K562 (cell line): ENCODE measurements around the gene GATA1. TPM values are rescaled to one million over a fixed set of nuclear protein-coding genes. Genes with fewer than 3 reads are reported as not detected.
A peak's percentile ranks its signal among the peaks of the same experiment; 100 is the strongest.

Source experiments
- ATF3 ChIP-seq, 2 experiments: fragments of 450-650 bp in 1 of 2; sonication (generic) in 1 of 2; formaldehyde crosslinking in 1 of 2; IDR thresholded peaks in 1 of 2; conservative IDR thresholded peaks in 1 of 2; 2 replicates each; pipeline versions ENCODE4 v1.6.1 to v1.8.1; 2016 to 2023; ENCODE audit warnings: mild to moderate bottlenecking in 2 of 2, moderate library complexity in 2 of 2, inconsistent platforms in 1 of 2, missing genetic modification reagents in 1 of 2
- CAMTA2 ChIP-seq: fragments of 250-450 bp; sonication (Bioruptor Pico); conservative IDR thresholded peaks from 2 replicates; pipeline ENCODE4 v1.5.1; 2022
- DEAF1 ChIP-seq: fragments of 450-650 bp; formaldehyde crosslinking; IDR thresholded peaks from 2 replicates; pipeline ENCODE4 v1.4.0; 2020; ENCODE audit warnings: mild to moderate bottlenecking, moderate library complexity
- EP300 ChIP-seq: IDR thresholded peaks from 2 replicates; pipeline ENCODE4 v1.6.1; 2012; ENCODE audit warnings: low read length, improper control_type of control experiment
- HDAC1 ChIP-seq, 2 experiments: fragments of 450-650 bp; IDR thresholded peaks; 2 replicates each; pipeline ENCODE4 v1.6.1; 2016 to 2017; ENCODE audit warnings: inconsistent platforms in 1 of 2, mild to moderate bottlenecking in 1 of 2, moderate library complexity in 1 of 2
- HDAC2 ChIP-seq: fragments of 450-650 bp; IDR thresholded peaks from 2 replicates; pipeline ENCODE4 v1.6.1; 2016; ENCODE audit warnings: mild to moderate bottlenecking
- HSF4 ChIP-seq: fragments of 250-450 bp; sonication (Bioruptor Pico); IDR thresholded peaks from 2 replicates; pipeline ENCODE4 v2.1.2; 2022; ENCODE audit warnings: mild to moderate bottlenecking, moderate library complexity, borderline replicate concordance
- JUND ChIP-seq, 2 experiments: IDR thresholded peaks; 2 replicates in 1 of 2; 3 replicates in 1 of 2; pipeline ENCODE4 v1.6.1; 2011; ENCODE audit warnings: borderline replicate concordance in 2 of 2, low read depth in 2 of 2, low read length in 2 of 2, improper control_type of control experiment in 1 of 2, missing biosample characterization in 1 of 2, missing genetic modification characterization in 1 of 2, missing genetic modification reagents in 1 of 2
- KLF16 ChIP-seq: IDR thresholded peaks from 2 replicates; pipeline ENCODE4 v1.6.1; 2016; ENCODE audit warnings: antibody characterized with exemption
- MCM7 ChIP-seq, 2 experiments: fragments of 450-650 bp; IDR thresholded peaks; 2 replicates each; pipeline ENCODE4 v1.6.1; 2016 to 2018
- NFE2 ChIP-seq: IDR thresholded peaks from 2 replicates; pipeline ENCODE4 v1.6.1; 2014; ENCODE audit warnings: antibody characterized with exemption, low read depth
- POLR2AphosphoS5 ChIP-seq: IDR thresholded peaks from 2 replicates; pipeline ENCODE4 v1.6.1; 2011; ENCODE audit warnings: mild to moderate bottlenecking, low read depth, low read length, moderate library complexity; ENCODE audit not compliant: control insufficient read depth, insufficient read depth
- RHOXF2B ChIP-seq: fragments of 250-450 bp; sonication (Bioruptor Pico); conservative IDR thresholded peaks from 2 replicates; pipeline ENCODE4 v1.5.1; 2021
- THRAP3 ChIP-seq: fragments of 450-650 bp; IDR thresholded peaks from 2 replicates; pipeline ENCODE4 v1.6.1; 2016; ENCODE audit warnings: mild to moderate bottlenecking, inconsistent platforms, borderline replicate concordance
- USF2 ChIP-seq: sonication (generic); formaldehyde crosslinking; IDR thresholded peaks from 2 replicates; pipeline ENCODE4 v1.5.0; 2020; ENCODE audit warnings: missing genetic modification reagents
- ZEB2 ChIP-seq: fragments of 450-650 bp; IDR thresholded peaks from 2 replicates; pipeline ENCODE4 v1.6.1; 2016
- ZNF311 ChIP-seq: fragments of 250-450 bp; sonication (Bioruptor Pico); IDR thresholded peaks from 2 replicates; pipeline ENCODE4 v1.4.0; 2020; ENCODE audit warnings: mild to moderate bottlenecking, moderate library complexity
- polyA plus RNA-seq, 8 experiments: library from polyadenylated mRNA; depleted of rRNA in 4 of 8; stranded (reverse) in 5 of 8; unstranded in 3 of 8; fragments of >200 nt; fragmentation: Nextera tagmentation in 2 of 8; fragmentation: Illumina TruSeq in 1 of 8; extraction: Ambion mirVana in 2 of 8; extraction: Trizol in 1 of 8; gene quantifications; 2 replicates each; pipeline versions ENCODE4 v1.2.1 to v1.2.3, GENCODE V29; 2011 to 2014; ENCODE audit warnings: inconsistent platforms in 1 of 8, missing spikeins in 1 of 8
- total RNA-seq, 7 experiments: library from RNA; depleted of rRNA in 6 of 7; stranded (reverse); fragments of >200 nt in 6 of 7; fragmentation: Illumina TruSeq in 2 of 7; extraction: Trizol in 2 of 7; gene quantifications; 2 replicates each; pipeline versions ENCODE4 v1.2.1 to v1.2.3, GENCODE V29; 2011 to 2021; ENCODE audit warnings: low replicate concordance in 1 of 7
- TF ChIP-seq, protein P1 (sequence below), 2 experiments: fragments of 200-800 bp in 1 of 2; sonication (Bioruptor generic) in 1 of 2; sonication (generic) in 1 of 2; formaldehyde crosslinking in 1 of 2; IDR thresholded peaks in 1 of 2; conservative IDR thresholded peaks in 1 of 2; 2 replicates each; pipeline versions ENCODE4 v1.5.0 to v1.6.1; 2016 to 2020; ENCODE audit warnings: missing compliant biosample characterization in 1 of 2, missing genetic modification characterization in 1 of 2, missing genetic modification reagents in 1 of 2
- TF ChIP-seq, protein P2 (sequence below), 2 experiments: IDR thresholded peaks; 2 replicates each; pipeline ENCODE4 v1.6.1; 2011; ENCODE audit warnings: borderline replicate concordance in 1 of 2, control low read depth in 1 of 2, low read depth in 1 of 2, low read length in 1 of 2, mild to moderate bottlenecking in 1 of 2, mixed read lengths in 1 of 2, moderate library complexity in 1 of 2; ENCODE audit not compliant: insufficient read depth in 1 of 2, insufficient read length in 1 of 2, poor library complexity in 1 of 2, severe bottlenecking in 1 of 2; ENCODE audit errors: extremely low read depth in 1 of 2
- TF ChIP-seq, protein P3 (sequence below): sonication (generic); formaldehyde crosslinking; IDR thresholded peaks from 2 replicates; pipeline ENCODE4 v1.9.0; 2022; ENCODE audit warnings: mild to moderate bottlenecking, missing genetic modification reagents

GATA1 gene
- total and polyA plus RNA-seq, 9 of the 15 experiments (the other 6 are each of a cell fraction or from before 2014, with no cell fraction given) = 11.9 to 291 (median 116) TPM

DNA sequence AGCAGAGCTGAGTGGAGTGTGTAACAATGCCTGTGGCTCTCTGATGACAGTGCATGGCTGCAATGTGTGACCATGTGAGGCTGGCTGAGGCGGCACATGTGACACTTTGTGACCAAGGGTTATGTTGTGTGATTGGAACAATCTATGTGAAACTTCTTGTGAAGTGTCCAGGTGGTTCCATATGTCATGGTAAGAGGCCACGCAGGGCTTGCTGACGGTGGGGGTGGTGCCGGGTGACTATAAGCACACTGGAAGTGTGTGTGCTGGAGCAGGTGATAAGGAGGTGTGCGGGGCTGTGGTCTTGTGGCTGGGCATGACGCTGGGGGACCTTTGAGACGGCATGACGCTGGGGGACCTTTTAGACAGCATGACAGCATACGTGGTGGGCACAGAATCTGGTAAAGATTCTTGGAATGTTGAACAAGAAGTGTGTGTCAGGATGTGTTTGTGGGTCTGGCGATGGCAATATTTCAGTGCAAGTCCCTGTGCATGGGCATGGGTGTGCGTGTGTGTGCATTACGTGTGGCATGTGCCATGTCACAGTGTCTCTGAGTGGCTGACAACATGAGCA is 8.0 kb downstream of the GATA1 start (continued):
- TF ChIP-seq POLR2AphosphoS5 = peak; percentile 77
- TF ChIP-seq HDAC1 (IDR thresholded peaks at IDR 0.05) = peak in 1 of 2 experiments; percentile 61; a peak in 2 of 4 replicates
- peak; percentile 10; the same call in 1 of the 2 replicates for TF ChIP-seq EP300
- peak; percentile 14; the same call in 1 of the 2 replicates for TF ChIP-seq HSF4 (CRISPR knock-in tag)
- no peak for TF ChIP-seq RHOXF2B
- peak; percentile 53 for TF ChIP-seq USF2 (CRISPR knock-in tag)
- peak; percentile 27; the same call in 1 of the 2 replicates for TF ChIP-seq KLF16
- TF ChIP-seq, protein P1, sequence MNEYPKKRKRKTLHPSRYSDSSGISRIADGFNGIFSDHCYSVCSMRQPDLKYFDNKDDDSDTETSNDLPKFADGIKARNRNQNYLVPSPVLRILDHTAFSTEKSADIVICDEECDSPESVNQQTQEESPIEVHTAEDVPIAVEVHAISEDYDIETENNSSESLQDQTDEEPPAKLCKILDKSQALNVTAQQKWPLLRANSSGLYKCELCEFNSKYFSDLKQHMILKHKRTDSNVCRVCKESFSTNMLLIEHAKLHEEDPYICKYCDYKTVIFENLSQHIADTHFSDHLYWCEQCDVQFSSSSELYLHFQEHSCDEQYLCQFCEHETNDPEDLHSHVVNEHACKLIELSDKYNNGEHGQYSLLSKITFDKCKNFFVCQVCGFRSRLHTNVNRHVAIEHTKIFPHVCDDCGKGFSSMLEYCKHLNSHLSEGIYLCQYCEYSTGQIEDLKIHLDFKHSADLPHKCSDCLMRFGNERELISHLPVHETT (CRISPR knock-in tag; conservative IDR thresholded peaks at IDR 0.05 in 1 of 2, IDR thresholded peaks at IDR 0.05 in 1 of 2) = no peak
- peak; percentile 53; the same call in 1 of the 2 replicates for TF ChIP-seq ZEB2
- TF ChIP-seq CAMTA2 (CRISPR knock-in tag) = no peak
- TF ChIP-seq MCM7 (IDR thresholded peaks at IDR 0.05) = no peak
- TF ChIP-seq, protein P2, sequence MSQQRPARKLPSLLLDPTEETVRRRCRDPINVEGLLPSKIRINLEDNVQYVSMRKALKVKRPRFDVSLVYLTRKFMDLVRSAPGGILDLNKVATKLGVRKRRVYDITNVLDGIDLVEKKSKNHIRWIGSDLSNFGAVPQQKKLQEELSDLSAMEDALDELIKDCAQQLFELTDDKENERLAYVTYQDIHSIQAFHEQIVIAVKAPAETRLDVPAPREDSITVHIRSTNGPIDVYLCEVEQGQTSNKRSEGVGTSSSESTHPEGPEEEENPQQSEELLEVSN (IDR thresholded peaks at IDR 0.05; ENCODE audit: borderline replicate concordance in 1 of 2, extremely low read depth in 1 of 2, insufficient read depth in 1 of 2, insufficient read length in 1 of 2, low read depth in 1 of 2, low read length in 1 of 2, poor library complexity in 1 of 2, severe bottlenecking in 1 of 2) = peak; percentile 33 to 63
- no peak for TF ChIP-seq ZNF311 (CRISPR knock-in tag)
- TF ChIP-seq ATF3 (IDR thresholded peaks at IDR 0.05) = peak; percentile 26; the same call in 1 of the 2 replicates
- TF ChIP-seq ATF3 (CRISPR knock-in tag; conservative IDR thresholded peaks at IDR 0.05) = peak; percentile 44; the same call in 1 of the 2 replicates
- peak; percentile 21; the same call in 1 of the 2 replicates for TF ChIP-seq HDAC2
- no peak for TF ChIP-seq JUND (IDR thresholded peaks at IDR 0.05; ENCODE audit: borderline replicate concordance, low read depth, low read length)
- TF ChIP-seq JUND (tag; IDR thresholded peaks at IDR 0.05; ENCODE audit: borderline replicate concordance, low read depth, low read length) = peak; percentile 8; the same call in 1 of the 3 replicates
- TF ChIP-seq, protein P3, sequence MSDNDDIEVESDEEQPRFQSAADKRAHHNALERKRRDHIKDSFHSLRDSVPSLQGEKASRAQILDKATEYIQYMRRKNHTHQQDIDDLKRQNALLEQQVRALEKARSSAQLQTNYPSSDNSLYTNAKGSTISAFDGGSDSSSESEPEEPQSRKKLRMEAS (CRISPR knock-in tag) = peak; percentile 96
- TF ChIP-seq NFE2 = peak; percentile 35; the same call in 1 of the 2 replicates
- no peak for TF ChIP-seq DEAF1 (CRISPR knock-in tag)
- TF ChIP-seq THRAP3 = 0 out of 2 replicates have a peak, but pooled peaks have one; percentile 71
